Hepatocyte (in vitro differentiated cells): ENCODE measurements around the gene GTF2F2.

Source experiments
- CTCF ChIP-seq: fragments of 200-600 bp; sonication (generic); IDR thresholded peaks from 2 replicates; pipeline ENCODE4 v1.5.1; 2016; ENCODE audit warnings: antibody characterized with exemption, mild to moderate bottlenecking; ENCODE audit not compliant: poor library complexity
- EZH2 ChIP-seq: fragments of 200-600 bp; sonication (generic); IDR thresholded peaks from 2 replicates; pipeline ENCODE4 v1.6.1; 2016; ENCODE audit warnings: antibody characterized with exemption, mild to moderate bottlenecking, borderline replicate concordance

- TF ChIP-seq CTCF (no peak), EZH2 (no peak)
Observed at GRCh38 chr13:45100573-45101262, 19.6 kb upstream of the GTF2F2 start.
